CD4-positive, alpha-beta T cell (primary cell): ENCODE measurements around the gene ZNF3. TPM values are rescaled to one million over a fixed set of nuclear protein-coding genes. Genes with fewer than 3 reads are reported as not detected.

Source experiments
- ATAC-seq: fragments of 200-7000 bp; cut with Tn5 transposase; one replicate; pipeline ENCODE4 v1.10.0; 2022; ENCODE audit warnings: mild to moderate bottlenecking; ENCODE audit not compliant: poor library complexity
- CTCF ChIA-PET: fragments of 350-600 bp; sonication (Branson Sonifier 250); formaldehyde crosslinking; loops from one replicate; lab custom pipeline; 2021; ENCODE audit warnings: antibody characterized with exemption, inconsistent platforms; lab: Charles Lee
- POLR2A ChIA-PET: fragments of 350-600 bp; sonication (Branson Sonifier 250); formaldehyde crosslinking; loops from one replicate; lab custom pipeline; 2021; ENCODE audit warnings: antibody characterized with exemption, inconsistent platforms; lab: Charles Lee
- DNase-seq, 14 experiments: peaks; one replicate each; pipeline ENCODE4 v3.0.0-alpha.2; 2013 to 2020; ENCODE audit warnings: mixed read lengths in 2 of 14
- H3K27ac ChIP-seq, 2 donors: one replicate each; pipeline versions ENCODE4 v1.5.1 to v1.7.0; 2013; ENCODE audit warnings: low read length in 2 of 2, low read depth in 1 of 2, mild to moderate bottlenecking in 1 of 2
- H3K27me3 ChIP-seq, 2 experiments: 1 replicate in 1 of 2; 2 replicates in 1 of 2; pipeline versions ENCODE4 v1.6.1 to v1.7.0; 2013; ENCODE audit warnings: low read length in 2 of 2, control low read depth in 1 of 2, mild to moderate bottlenecking in 1 of 2, moderate library complexity in 1 of 2; ENCODE audit not compliant: insufficient read depth in 2 of 2, control insufficient read depth in 1 of 2
- H3K36me3 ChIP-seq: one replicate; pipeline ENCODE4 v1.6.1; 2013; ENCODE audit warnings: low read length, control low read depth; ENCODE audit not compliant: insufficient read depth
- H3K4me1 ChIP-seq: one replicate; pipeline ENCODE4 v1.6.1; 2013; ENCODE audit warnings: low read length, control low read depth; ENCODE audit not compliant: insufficient read depth
- H3K4me3 ChIP-seq: one replicate; pipeline ENCODE4 v1.5.1; 2013; ENCODE audit warnings: mild to moderate bottlenecking, low read length, moderate library complexity
- H3K9me3 ChIP-seq, 2 experiments: 1 replicate in 1 of 2; 2 replicates in 1 of 2; pipeline versions ENCODE4 v1.6.1 to v1.7.0; 2013; ENCODE audit warnings: low read length in 2 of 2, mild to moderate bottlenecking in 2 of 2, control low read depth in 1 of 2, moderate library complexity in 1 of 2; ENCODE audit not compliant: control insufficient read depth in 1 of 2, insufficient read depth in 1 of 2
- H3K27ac Mint-ChIP-seq: one replicate; pipeline ENCODE4 v1.8.0; 2020; ENCODE audit warnings: mixed read lengths
- H3K27me3 Mint-ChIP-seq: one replicate; pipeline ENCODE4 v1.8.0; 2021; ENCODE audit warnings: mixed read lengths
- H3K36me3 Mint-ChIP-seq: one replicate; pipeline ENCODE4 v1.8.0; 2021; ENCODE audit warnings: low read depth, mixed read lengths
- H3K4me1 Mint-ChIP-seq: one replicate; pipeline ENCODE4 v1.8.0; 2021; ENCODE audit warnings: low read depth, mixed read lengths
- H3K4me3 Mint-ChIP-seq: one replicate; pipeline ENCODE4 v1.8.0; 2020; ENCODE audit warnings: mild to moderate bottlenecking, mixed read lengths
- H3K9me3 Mint-ChIP-seq: one replicate; pipeline ENCODE4 v1.8.0; 2020; ENCODE audit warnings: mixed read lengths
- intact Hi-C, 2 experiments: fragments of 100-400 bp; cut with DNase I in 1 of 2; cut with micrococcal nuclease in 1 of 2; formaldehyde crosslinking; loops; one replicate each; pipeline versions ENCODE4 v1.15.1 to v1.9.0; 2023 to 2025; cut with DNase I, micrococcal nuclease
- total RNA-seq, 174 experiments: library from RNA in 2 of 174; stranded (reverse) in 2 of 174; gene quantifications; one replicate each; pipeline ENCODE4 v1.2.3 and lab custom pipeline; 2021 to 2026
- TF ChIP-seq, protein P1 (sequence below): fragments of 200-600 bp; IDR thresholded peaks from one replicate; pipeline ENCODE4 v1.8.0; 2022; ENCODE audit warnings: antibody characterized with exemption, mild to moderate bottlenecking

ZNF3 gene
- total RNA-seq, 2 experiments from 2014 or later: 38.3 to 40.3 TPM

DNA sequence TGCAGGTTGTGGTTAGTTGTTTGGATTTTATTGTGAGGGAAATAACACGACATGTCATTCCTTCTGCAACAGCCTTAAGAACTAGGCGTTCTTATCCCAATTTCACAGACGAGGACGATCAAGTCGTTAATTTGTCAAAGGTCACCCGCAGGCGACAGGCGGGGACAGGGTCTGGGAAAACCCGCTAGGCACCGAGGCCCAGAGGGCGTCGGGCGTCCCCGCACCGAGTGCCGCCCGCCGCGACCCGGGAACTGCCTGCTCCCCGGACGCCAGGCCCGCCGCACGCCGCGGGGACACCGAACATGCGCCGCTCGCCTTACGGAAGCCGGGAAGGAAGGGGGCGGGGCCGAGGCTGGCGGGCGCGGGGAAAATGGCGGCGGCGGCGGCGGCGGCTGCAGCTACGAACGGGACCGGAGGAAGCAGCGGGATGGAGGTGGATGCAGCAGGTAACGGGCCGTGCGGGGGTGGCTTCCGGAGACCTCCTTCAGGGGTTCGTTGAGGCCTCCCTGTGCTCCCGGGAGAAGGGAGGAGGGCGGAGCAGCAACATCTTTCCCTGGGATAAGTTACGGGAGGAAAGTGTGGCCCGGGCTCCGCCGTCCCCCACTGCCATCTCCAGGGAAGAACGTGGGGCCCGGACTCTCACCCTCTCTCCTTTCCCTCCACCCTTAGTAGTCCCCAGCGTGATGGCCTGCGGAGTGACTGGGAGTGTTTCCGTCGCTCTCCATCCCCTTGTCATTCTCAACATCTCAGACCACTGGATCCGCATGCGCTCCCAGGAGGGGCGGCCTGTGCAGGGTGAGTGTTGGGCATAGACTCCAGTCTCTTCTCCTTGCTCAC, 7.3 kb upstream of the ZNF3 start, which contains the start of gene COPS6:
Gene COPS6, plus strand, starts transcription at position 349 of the 837 bp plus-strand sequence. Its CDS starts 22 bp downstream, at position 371.
- Histone ChIP-seq H3K27ac (peak within 1 kb of the TSS; percentile 83 to 86), H3K9me3 (no peaks in the 10 kb centered on the region), H3K4me1 (peaks cover 21% of the 10 kb centered on the region), H3K4me3 (peak within 1 kb of the TSS; percentile 92), H3K27me3 (no peaks in the 10 kb centered on the region), H3K36me3 (peaks cover 36% of the 10 kb centered on the region)
- Mint-ChIP-seq H3K27ac (peak within 1 kb of the TSS; percentile 91), H3K36me3 (peaks cover 45% of the 10 kb centered on the region), H3K27me3 (no peaks in the 10 kb centered on the region), H3K4me3 (peak within 1 kb of the TSS; percentile 90), H3K9me3 (no peaks in the 10 kb centered on the region), H3K4me1 (peaks cover 25% of the 10 kb centered on the region)
- intact Hi-C loops: loop anchor here (1.0 to 10.0 kb wide), 3 partner anchors 11 to 944 kb away; partner anchors contain the start of genes SMURF1 (in 1 of the 2) and TRIM4 (in 1 of the 2)
- ChIA-PET CTCF (interaction anchor here (1.4 kb wide), 1 partner anchor 42 kb away, joined by 4 read pairs; no protein-coding TSS in a partner anchor), POLR2A (interaction anchor here (0.7 to 3.7 kb wide), 8 partner anchors 9 to 589 kb away, joined by 3 to 46 read pairs (median 6); partner anchors contain the start of genes AP4M1, CNPY4, MBLAC1 and MCM7)
- ATAC-seq (peak; percentile 87), DNase-seq (peak; percentile 79 to 94 (median 84))
- TF ChIP-seq, protein P1, sequence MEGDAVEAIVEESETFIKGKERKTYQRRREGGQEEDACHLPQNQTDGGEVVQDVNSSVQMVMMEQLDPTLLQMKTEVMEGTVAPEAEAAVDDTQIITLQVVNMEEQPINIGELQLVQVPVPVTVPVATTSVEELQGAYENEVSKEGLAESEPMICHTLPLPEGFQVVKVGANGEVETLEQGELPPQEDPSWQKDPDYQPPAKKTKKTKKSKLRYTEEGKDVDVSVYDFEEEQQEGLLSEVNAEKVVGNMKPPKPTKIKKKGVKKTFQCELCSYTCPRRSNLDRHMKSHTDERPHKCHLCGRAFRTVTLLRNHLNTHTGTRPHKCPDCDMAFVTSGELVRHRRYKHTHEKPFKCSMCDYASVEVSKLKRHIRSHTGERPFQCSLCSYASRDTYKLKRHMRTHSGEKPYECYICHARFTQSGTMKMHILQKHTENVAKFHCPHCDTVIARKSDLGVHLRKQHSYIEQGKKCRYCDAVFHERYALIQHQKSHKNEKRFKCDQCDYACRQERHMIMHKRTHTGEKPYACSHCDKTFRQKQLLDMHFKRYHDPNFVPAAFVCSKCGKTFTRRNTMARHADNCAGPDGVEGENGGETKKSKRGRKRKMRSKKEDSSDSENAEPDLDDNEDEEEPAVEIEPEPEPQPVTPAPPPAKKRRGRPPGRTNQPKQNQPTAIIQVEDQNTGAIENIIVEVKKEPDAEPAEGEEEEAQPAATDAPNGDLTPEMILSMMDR: no peak

- H3K27ac Mint-ChIP-seq: peak overlapping the region; percentile 91
- Histone ChIP-seq H3K4me3 (peak overlapping the region; percentile 92), H3K27ac (peak overlapping the region; percentile 80 to 86), H3K4me1 (peaks cover 22% of the 10 kb centered on the region), H3K9me3 (no peaks in the 10 kb centered on the region), H3K27me3 (no peaks in the 10 kb centered on the region), H3K36me3 (peaks cover 29% of the 10 kb centered on the region)
- H3K36me3 Mint-ChIP-seq: peaks cover 38% of the 10 kb centered on the region
- no peaks in the 10 kb centered on the region for H3K27me3 Mint-ChIP-seq
- H3K4me1 Mint-ChIP-seq: peaks cover 25% of the 10 kb centered on the region
- ATAC-seq (no peak), DNase-seq (no peak)
- TF ChIP-seq, protein P1: no peak
- ChIA-PET CTCF (interaction anchor here (1.4 kb wide), 1 partner anchor 43 kb away, joined by 4 read pairs; no protein-coding TSS in a partner anchor), POLR2A (interaction anchor here (1.0 to 3.7 kb wide), 5 partner anchors 13 to 588 kb away, joined by 3 to 46 read pairs (median 8); partner anchors contain the start of genes AP4M1, CNPY4, MBLAC1 and MCM7)
- intact Hi-C loops: loop anchor here in 1 of 2 experiments (10.0 kb wide), 2 partner anchors 173 to 943 kb away; partner anchors contain the start of genes SMURF1 and TRIM4
- H3K9me3 Mint-ChIP-seq: no peaks in the 10 kb centered on the region
- peak overlapping the region; percentile 90 for H3K4me3 Mint-ChIP-seq
Measured at GRCh38 chr7:100088095-100088620, 6.6 kb upstream of the ZNF3 start.
